Activated CD8-positive, alpha-beta T cell treated with anti-CD3 and anti-CD28 coated beads for 36 hours (primary cell): ENCODE measurements around the gene SLC6A19. TPM values are rescaled to one million over a fixed set of nuclear protein-coding genes. Genes with fewer than 3 reads are reported as not detected.

Source experiments
- ATAC-seq: fragments of 200-7000 bp; cut with Tn5 transposase; one replicate; pipeline ENCODE4 v1.10.0; 2021; ENCODE audit warnings: mild to moderate bottlenecking, moderate library complexity
- CTCF ChIA-PET: fragments of 350-600 bp; sonication (Branson Sonifier 250); formaldehyde crosslinking; loops from one replicate; lab custom pipeline; 2021; ENCODE audit warnings: antibody characterized with exemption; lab: Charles Lee
- POLR2A ChIA-PET: fragments of 350-600 bp; sonication (Branson Sonifier 250); formaldehyde crosslinking; loops from one replicate; lab custom pipeline; 2021; ENCODE audit warnings: antibody characterized with exemption; lab: Charles Lee
- DNase-seq: peaks from one replicate; pipeline ENCODE4 v3.0.0-alpha.2; 2020
- H3K27ac Mint-ChIP-seq: one replicate; pipeline ENCODE4 v1.8.0; 2021; ENCODE audit warnings: mild to moderate bottlenecking, mixed read lengths
- H3K27me3 Mint-ChIP-seq: one replicate; pipeline ENCODE4 v1.8.0; 2021; ENCODE audit warnings: mixed read lengths
- H3K36me3 Mint-ChIP-seq: one replicate; pipeline ENCODE4 v1.8.0; 2021; ENCODE audit warnings: low read depth, mixed read lengths
- H3K4me1 Mint-ChIP-seq: one replicate; pipeline ENCODE4 v1.8.0; 2021; ENCODE audit warnings: low read depth, mixed read lengths
- H3K4me3 Mint-ChIP-seq: one replicate; pipeline ENCODE4 v1.8.0; 2021; ENCODE audit warnings: mild to moderate bottlenecking, moderate library complexity, mixed read lengths
- H3K9me3 Mint-ChIP-seq: one replicate; pipeline ENCODE4 v1.8.0; 2021; ENCODE audit warnings: mixed read lengths
- CTCF ChIP-seq: fragments of 200-600 bp; IDR thresholded peaks from one replicate; pipeline ENCODE4 v1.8.0; 2022; ENCODE audit warnings: antibody characterized with exemption, mild to moderate bottlenecking
- intact Hi-C: fragments of 100-400 bp; cut with micrococcal nuclease; formaldehyde crosslinking; loops from one replicate; pipeline ENCODE4 v1.10.0; 2022
- total RNA-seq, 2 experiments: library from RNA; stranded (reverse); gene quantifications; one replicate each; pipeline ENCODE4 v1.2.3, GENCODE V29; 2021

SLC6A19 gene
- total RNA-seq, 2 experiments from 2014 or later: not detected

- no peak for DNase-seq
- Mint-ChIP-seq H3K27me3 (peaks cover 19% of the 10 kb centered on the region), H3K4me1 (no peaks in the 10 kb centered on the region), H3K27ac (no peak overlapping the region), H3K4me3 (no peak overlapping the region), H3K36me3 (no peaks in the 10 kb centered on the region), H3K9me3 (no peaks in the 10 kb centered on the region)
- TF ChIP-seq CTCF: no peak
- ChIA-PET CTCF (interaction anchor here (1.0 kb wide), 1 partner anchor 13 kb away, joined by 4 read pairs; no protein-coding TSS in a partner anchor), POLR2A (no interaction called here)
- intact Hi-C loops: no loop called here
- ATAC-seq: no peak
These were observed 13.5 kb upstream of the SLC6A19 start for GRCh38 chr5:1187950-1188334.

- CTCF ChIA-PET: interaction anchor here (1.0 kb wide), 1 partner anchor 14 kb away, joined by 4 read pairs; no protein-coding TSS in a partner anchor
- Mint-ChIP-seq H3K27me3 (peaks cover 19% of the 10 kb centered on the region), H3K36me3 (no peaks in the 10 kb centered on the region), H3K27ac (no peak overlapping the region), H3K4me1 (no peaks in the 10 kb centered on the region), H3K9me3 (no peaks in the 10 kb centered on the region), H3K4me3 (no peak overlapping the region)
- TF ChIP-seq CTCF: no peak
- intact Hi-C loops: no loop called here
- DNase-seq (no peak), ATAC-seq (no peak)
- POLR2A ChIA-PET: no interaction called here
These were observed 12.9 kb upstream of the SLC6A19 start for GRCh38 chr5:1188464-1188863.

- no peak for ATAC-seq
- no peak for TF ChIP-seq CTCF
- Mint-ChIP-seq H3K4me1 (no peaks in the 10 kb centered on the region), H3K27me3 (peaks cover 19% of the 10 kb centered on the region), H3K9me3 (no peaks in the 10 kb centered on the region), H3K4me3 (no peak overlapping the region), H3K36me3 (no peaks in the 10 kb centered on the region), H3K27ac (no peak overlapping the region)
- DNase-seq: no peak
- intact Hi-C loops: no loop called here
- CTCF ChIA-PET: no interaction called here
- POLR2A ChIA-PET: no interaction called here
These were observed 12.1 kb upstream of the SLC6A19 start for GRCh38 chr5:1189269-1189668.

GRCh38 chr5:1190278-1190677 lies 11.1 kb upstream of the SLC6A19 start:
- intact Hi-C loops: no loop called here
- Mint-ChIP-seq H3K4me1 (no peaks in the 10 kb centered on the region), H3K36me3 (no peaks in the 10 kb centered on the region), H3K9me3 (no peaks in the 10 kb centered on the region), H3K27ac (no peak overlapping the region), H3K27me3 (peaks cover 22% of the 10 kb centered on the region), H3K4me3 (no peak overlapping the region)
- DNase-seq (no peak), ATAC-seq (no peak)
- CTCF ChIA-PET: no interaction called here
- POLR2A ChIA-PET: no interaction called here
- no peak for TF ChIP-seq CTCF

GRCh38 chr5:1190837-1191239 lies 10.6 kb upstream of the SLC6A19 start:
- Mint-ChIP-seq H3K27ac (no peak overlapping the region), H3K9me3 (no peaks in the 10 kb centered on the region), H3K4me1 (no peaks in the 10 kb centered on the region), H3K27me3 (peaks cover 22% of the 10 kb centered on the region), H3K36me3 (no peaks in the 10 kb centered on the region), H3K4me3 (no peak overlapping the region)
- ATAC-seq (no peak), DNase-seq (no peak)
- intact Hi-C loops: no loop called here
- TF ChIP-seq CTCF: no peak
- ChIA-PET CTCF (no interaction called here), POLR2A (interaction anchor here (0.5 kb wide), 1 partner anchor 894 kb away, joined by 3 read pairs; no protein-coding TSS in a partner anchor)
